Endodermal cell (in vitro differentiated cells): ENCODE data around the gene CSNK2A2. TPM values are rescaled to one million over a fixed set of nuclear protein-coding genes. Genes with fewer than 3 reads are reported as not detected.
A peak's percentile ranks its signal among the peaks of the same experiment; 100 is the strongest.

ENCODE experiments used
- DNase-seq: peaks from one replicate; pipeline ENCODE4 v3.0.0-alpha.2; 2017
- H3K27ac ChIP-seq: 2 replicates; pipeline ENCODE4 v1.5.1; 2013; ENCODE audit warnings: mild to moderate bottlenecking, low read depth, low read length, moderate library complexity
- H3K27me3 ChIP-seq: 2 replicates; pipeline ENCODE4 v1.6.1; 2013; ENCODE audit warnings: mild to moderate bottlenecking, low read length, moderate library complexity; ENCODE audit not compliant: insufficient read depth, control insufficient read depth, poor library complexity, severe bottlenecking
- H3K36me3 ChIP-seq: 2 replicates; pipeline ENCODE4 v1.7.0; 2013; ENCODE audit warnings: mild to moderate bottlenecking, low read length, moderate library complexity; ENCODE audit not compliant: control insufficient read depth, insufficient read depth
- H3K4me1 ChIP-seq: one replicate; pipeline ENCODE4 v1.7.0; 2013; ENCODE audit warnings: low read length; ENCODE audit not compliant: control insufficient read depth, insufficient read depth
- H3K4me3 ChIP-seq: 2 replicates; pipeline ENCODE4 v1.5.1; 2013; ENCODE audit warnings: mild to moderate bottlenecking, low read length, moderate library complexity
- H3K9ac ChIP-seq: 2 replicates; pipeline ENCODE4 v1.6.1; 2013; ENCODE audit warnings: mild to moderate bottlenecking, low read length, moderate library complexity; ENCODE audit not compliant: poor library complexity, severe bottlenecking; ENCODE audit errors: extremely low read depth
- H3K9me3 ChIP-seq: 2 replicates; pipeline ENCODE4 v1.6.1; 2013; ENCODE audit warnings: mild to moderate bottlenecking, low read length, moderate library complexity; ENCODE audit not compliant: control insufficient read depth
- H3K27ac Mint-ChIP-seq: 2 replicates; pipeline ENCODE4 v1.8.0; 2020; ENCODE audit warnings: mixed read lengths
- H3K27me3 Mint-ChIP-seq: 2 replicates; pipeline ENCODE4 v1.8.0; 2021; ENCODE audit warnings: mild to moderate bottlenecking, mixed read lengths; ENCODE audit not compliant: insufficient read depth
- H3K36me3 Mint-ChIP-seq: 2 replicates; pipeline ENCODE4 v1.8.0; 2020; ENCODE audit warnings: low read depth, mixed read lengths
- H3K4me1 Mint-ChIP-seq: 2 replicates; pipeline ENCODE4 v1.8.0; 2020; ENCODE audit warnings: mixed read lengths
- H3K4me3 Mint-ChIP-seq: 2 replicates; pipeline ENCODE4 v1.8.0; 2020; ENCODE audit warnings: mild to moderate bottlenecking, moderate library complexity, mixed read lengths
- H3K9me3 Mint-ChIP-seq: 2 replicates; pipeline ENCODE4 v1.8.0; 2020; ENCODE audit warnings: mild to moderate bottlenecking, mixed read lengths
- WGBS, 2 experiments: methylation state at CpG; one replicate each; pipeline versions ENCODE4 v1.1.5 to v1.1.7; 2013; ENCODE audit warnings: missing lambda C conversion rate in 2 of 2, mixed read lengths in 1 of 2; ENCODE audit not compliant: insufficient coverage in 1 of 2, insufficient read length in 1 of 2; 5-methylcytosine and 5-hydroxymethylcytosine counted together
- total RNA-seq, 2 donors: library from RNA; stranded (reverse); fragmentation: NEBNext Ultra II Directional in 1 of 2; extraction: Animal tissue kit (Norgen Biotek cat#: 25700) in 1 of 2; gene quantifications; 2 replicates in 1 of 2; 3 replicates in 1 of 2; pipeline ENCODE4 v1.2.1, GENCODE V29; 2021
- TF ChIP-seq, protein P1 (sequence below): fragments of 200-600 bp; sonication (generic); conservative IDR thresholded peaks from 2 replicates; pipeline ENCODE4 v1.5.0; 2021; ENCODE audit warnings: antibody characterized with exemption, mild to moderate bottlenecking

The CSNK2A2 gene
- total RNA-seq, 2 donors from 2014 or later, result 114 to 121 TPM

DNA sequence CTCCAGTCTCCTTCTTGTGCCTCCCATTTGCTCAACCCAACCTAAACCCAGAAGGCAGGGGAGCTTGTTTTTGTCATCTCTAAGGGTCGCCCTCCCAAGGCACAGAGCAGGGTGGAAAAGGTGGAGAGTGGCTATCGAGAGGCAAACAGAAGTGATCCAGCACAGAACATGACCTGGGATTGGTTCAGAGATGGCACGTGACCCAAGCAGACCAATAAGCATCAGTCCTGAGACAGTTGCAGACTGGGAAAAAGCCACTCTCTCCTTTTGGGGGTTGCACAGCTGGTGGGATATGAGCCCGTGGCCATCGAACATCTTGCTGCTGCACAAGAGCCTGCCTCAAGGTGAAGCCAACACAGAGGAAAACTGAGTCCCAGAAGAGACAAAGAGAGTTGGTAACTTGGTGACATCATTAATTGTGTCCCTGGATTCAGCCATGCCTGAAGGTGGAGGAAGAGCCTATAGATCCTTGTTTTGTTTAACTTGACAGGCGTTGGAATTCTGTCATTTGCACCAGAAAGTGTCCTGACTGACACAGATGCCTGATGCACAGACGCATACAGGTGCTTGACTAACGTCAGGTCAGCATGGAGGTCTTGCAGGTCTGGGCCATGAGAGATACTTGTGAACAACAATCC lies 28.2 kb upstream of the CSNK2A2 start:
- H3K4me1 Mint-ChIP-seq, result peaks cover 8% of the 10 kb centered on the region
- no peak overlapping the region for H3K4me3 Mint-ChIP-seq
- Histone ChIP-seq H3K4me3 (no peak overlapping the region), H3K4me1 (no peaks in the 10 kb centered on the region), H3K9me3 (no peaks in the 10 kb centered on the region), H3K9ac (no peak overlapping the region), H3K27me3 (no peaks in the 10 kb centered on the region), H3K36me3 (no peaks in the 10 kb centered on the region), H3K27ac (no peak overlapping the region)
- DNase-seq, result no peak
- TF ChIP-seq, protein P1, sequence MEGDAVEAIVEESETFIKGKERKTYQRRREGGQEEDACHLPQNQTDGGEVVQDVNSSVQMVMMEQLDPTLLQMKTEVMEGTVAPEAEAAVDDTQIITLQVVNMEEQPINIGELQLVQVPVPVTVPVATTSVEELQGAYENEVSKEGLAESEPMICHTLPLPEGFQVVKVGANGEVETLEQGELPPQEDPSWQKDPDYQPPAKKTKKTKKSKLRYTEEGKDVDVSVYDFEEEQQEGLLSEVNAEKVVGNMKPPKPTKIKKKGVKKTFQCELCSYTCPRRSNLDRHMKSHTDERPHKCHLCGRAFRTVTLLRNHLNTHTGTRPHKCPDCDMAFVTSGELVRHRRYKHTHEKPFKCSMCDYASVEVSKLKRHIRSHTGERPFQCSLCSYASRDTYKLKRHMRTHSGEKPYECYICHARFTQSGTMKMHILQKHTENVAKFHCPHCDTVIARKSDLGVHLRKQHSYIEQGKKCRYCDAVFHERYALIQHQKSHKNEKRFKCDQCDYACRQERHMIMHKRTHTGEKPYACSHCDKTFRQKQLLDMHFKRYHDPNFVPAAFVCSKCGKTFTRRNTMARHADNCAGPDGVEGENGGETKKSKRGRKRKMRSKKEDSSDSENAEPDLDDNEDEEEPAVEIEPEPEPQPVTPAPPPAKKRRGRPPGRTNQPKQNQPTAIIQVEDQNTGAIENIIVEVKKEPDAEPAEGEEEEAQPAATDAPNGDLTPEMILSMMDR, result no peak
- H3K36me3 Mint-ChIP-seq, result no peaks in the 10 kb centered on the region
- H3K27ac Mint-ChIP-seq, result no peak overlapping the region
- 87 to 94% methylated on average over 5 to 8 of the region's 8 CpGs for WGBS, 2 experiments
- peaks cover 8% of the 10 kb centered on the region for H3K27me3 Mint-ChIP-seq
- H3K9me3 Mint-ChIP-seq, result no peaks in the 10 kb centered on the region

DNA sequence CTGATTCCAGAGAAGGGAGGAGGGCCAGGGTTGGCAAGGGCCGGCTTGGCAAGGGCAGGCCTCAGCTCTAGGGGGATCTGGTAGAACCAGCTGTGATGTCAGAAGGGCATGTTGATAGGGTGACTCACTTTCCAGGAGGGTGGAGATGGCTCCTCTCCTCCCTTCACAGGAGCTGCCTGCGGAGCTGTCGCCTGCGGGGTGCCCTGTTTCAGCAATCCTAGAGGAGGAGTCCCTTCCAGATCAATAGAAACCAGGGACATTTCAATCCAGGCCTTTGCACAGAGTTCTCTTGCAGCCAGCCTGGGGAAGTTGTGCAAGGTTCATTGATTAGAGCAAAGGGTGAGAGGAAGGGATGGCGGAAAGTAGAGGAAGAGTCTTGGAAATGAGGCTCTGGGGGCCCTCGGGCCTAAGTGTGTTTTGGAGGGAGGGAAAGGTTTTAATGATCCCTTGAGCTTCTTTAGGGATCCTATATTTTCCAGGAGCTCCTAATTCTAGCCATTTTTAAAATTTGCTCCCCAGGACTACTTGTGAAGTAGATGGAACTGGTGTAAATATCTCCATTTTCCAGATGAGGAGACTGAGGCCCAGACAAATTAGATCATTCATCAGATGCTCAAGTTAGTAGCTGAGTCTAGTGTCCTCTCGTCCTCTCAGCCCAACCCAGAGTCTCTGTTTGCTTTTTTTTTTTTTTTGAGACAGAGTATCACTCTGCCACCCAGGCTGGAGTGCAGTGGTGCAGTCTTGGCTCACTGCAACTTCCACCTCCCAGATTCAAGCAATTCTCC lies 24.8 kb upstream of the CSNK2A2 start:
- Mint-ChIP-seq H3K27ac (no peak overlapping the region), H3K4me1 (peaks cover 5% of the 10 kb centered on the region), H3K36me3 (no peaks in the 10 kb centered on the region), H3K4me3 (no peak overlapping the region), H3K27me3 (peaks cover 13% of the 10 kb centered on the region), H3K9me3 (peaks cover 1% of the 10 kb centered on the region)
- H3K27me3 ChIP-seq, result no peaks in the 10 kb centered on the region
- H3K27ac ChIP-seq, result no peak overlapping the region
- no peak overlapping the region for H3K9ac ChIP-seq
- no peak overlapping the region for H3K4me3 ChIP-seq
- no peaks in the 10 kb centered on the region for H3K9me3 ChIP-seq
- 71 to 85% methylated on average over 3 to 7 of the region's 7 CpGs for whole genome bisulfite sequencing, 2 experiments
- TF ChIP-seq, protein P1, result no peak
- DNase-seq, result peak; percentile 82
- H3K36me3 ChIP-seq, result no peaks in the 10 kb centered on the region
- H3K4me1 ChIP-seq, result no peaks in the 10 kb centered on the region

DNA sequence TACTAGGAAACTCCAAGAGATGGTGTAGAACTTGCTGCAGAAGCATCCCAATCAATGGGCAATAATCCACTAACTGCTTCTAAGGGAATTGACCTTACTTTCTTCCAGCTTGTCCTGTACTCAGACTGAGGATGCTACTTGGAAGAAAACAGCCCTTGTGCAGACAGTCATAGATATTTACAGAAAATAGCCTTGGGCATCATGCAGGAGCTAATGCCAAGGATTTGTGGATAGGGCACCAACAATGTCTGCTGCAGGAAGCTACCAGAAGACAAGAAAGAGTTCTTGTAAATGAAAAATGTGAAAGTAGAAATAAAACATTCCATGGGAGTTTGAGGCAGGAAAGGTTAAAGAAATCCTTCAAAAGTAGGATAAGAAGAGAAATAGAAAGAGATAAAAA lies 21.5 kb upstream of the CSNK2A2 start:
- H3K27me3 ChIP-seq, result no peaks in the 10 kb centered on the region
- no peak overlapping the region for H3K9ac ChIP-seq
- H3K4me1 Mint-ChIP-seq, result peaks cover 5% of the 10 kb centered on the region
- H3K36me3 Mint-ChIP-seq, result no peaks in the 10 kb centered on the region
- no peak overlapping the region for H3K27ac Mint-ChIP-seq
- H3K4me3 Mint-ChIP-seq, result no peak overlapping the region
- no peak overlapping the region for H3K27ac ChIP-seq
- TF ChIP-seq, protein P1, result no peak
- H3K27me3 Mint-ChIP-seq, result peaks cover 12% of the 10 kb centered on the region
- no peaks in the 10 kb centered on the region for H3K4me1 ChIP-seq
- peaks cover 15% of the 10 kb centered on the region for H3K9me3 Mint-ChIP-seq
- H3K36me3 ChIP-seq, result no peaks in the 10 kb centered on the region
- peaks cover 5% of the 10 kb centered on the region for H3K9me3 ChIP-seq
- H3K4me3 ChIP-seq, result no peak overlapping the region
- DNase-seq, result no peak
